ENCODE data around the gene HTRA2.

The HTRA2 gene

GRCh38 chr2:74537140-74537539 is 7.4 kb downstream of the HTRA2 start:
- CTCF ChIA-PET = no interaction called here
- no peak for DNase-seq (ENCODE audit: extremely low spot score)
- POLR2A ChIA-PET = no interaction called here
- no peak for TF ChIP-seq CTCF (IDR thresholded peaks at IDR 0.05; ENCODE audit: control extremely low read depth, extremely low read depth, low read depth, missing control alignments)

GRCh38 chr2:74538881-74539339 is 9.2 kb downstream of the HTRA2 start:
- TF ChIP-seq CTCF (IDR thresholded peaks at IDR 0.05; ENCODE audit: control extremely low read depth, extremely low read depth, low read depth, missing control alignments) = no peak
- peak; percentile 53 for DNase-seq (ENCODE audit: extremely low spot score)
- ChIA-PET CTCF (interaction anchor here (0.9 to 3.0 kb wide), 9 partner anchors 8 to 55 kb away, joined by 3 to 19 read pairs (median 5); partner anchors contain the start of genes AUP1 and HTRA2), POLR2A (interaction anchor here (0.6 to 2.4 kb wide), 5 partner anchors 9 to 67 kb away, joined by 3 to 12 read pairs (median 4); partner anchors contain the start of genes AUP1, HTRA2 and MRPL53)

- ChIA-PET POLR2A (interaction anchor here (2.4 kb wide), 1 partner anchor 10 kb away, joined by 12 read pairs; the partner anchor contains the start of genes AUP1 and HTRA2), CTCF (interaction anchor here (1.0 to 3.0 kb wide), 5 partner anchors 9 to 56 kb away, joined by 4 to 19 read pairs (median 7); partner anchors contain the start of genes AUP1, HTRA2 and PCGF1)
- no peak for TF ChIP-seq CTCF (IDR thresholded peaks at IDR 0.05; ENCODE audit: control extremely low read depth, extremely low read depth, low read depth, missing control alignments)
- no peak for DNase-seq (ENCODE audit: extremely low spot score)
These were observed 10.6 kb downstream of the HTRA2 start for GRCh38 chr2:74540291-74540690.

- CTCF ChIA-PET = interaction anchor here (1.3 kb wide), 1 partner anchor 11 kb away, joined by 4 read pairs; no protein-coding TSS in a partner anchor
- POLR2A ChIA-PET = no interaction called here
- TF ChIP-seq CTCF (IDR thresholded peaks at IDR 0.05; ENCODE audit: control extremely low read depth, extremely low read depth, low read depth, missing control alignments) = no peak
- DNase-seq (ENCODE audit: extremely low spot score) = no peak
These were observed 13.2 kb downstream of the HTRA2 start for GRCh38 chr2:74542978-74543377.

GRCh38 chr2:74544634-74545033 is 14.9 kb downstream of the HTRA2 start:
- ChIA-PET CTCF (interaction anchor here (0.8 to 2.8 kb wide), 9 partner anchors 12 to 69 kb away, joined by 3 to 16 read pairs (median 3); no protein-coding TSS in a partner anchor), POLR2A (no interaction called here)
- TF ChIP-seq CTCF (IDR thresholded peaks at IDR 0.05; ENCODE audit: control extremely low read depth, extremely low read depth, low read depth, missing control alignments) = peak; percentile 39
- DNase-seq (ENCODE audit: extremely low spot score) = no peak

GRCh38 chr2:74546004-74546403 is 16.3 kb downstream of the HTRA2 start:
- POLR2A ChIA-PET = no interaction called here
- no peak for TF ChIP-seq CTCF (IDR thresholded peaks at IDR 0.05; ENCODE audit: control extremely low read depth, extremely low read depth, low read depth, missing control alignments)
- no peak for DNase-seq (ENCODE audit: extremely low spot score)
- CTCF ChIA-PET = interaction anchor here (1.0 to 2.8 kb wide), 4 partner anchors 15 to 41 kb away, joined by 4 to 8 read pairs (median 6); no protein-coding TSS in a partner anchor

All from GM10248 (cell line).